Left ventricle myocardium inferior (tissue), 1 donor: Measurements from ENCODE around the gene PRDX5. TPM values are rescaled to one million over a fixed set of nuclear protein-coding genes. Genes with fewer than 3 reads are reported as not detected.

ENCODE experiments used
- DNase-seq: peaks from one replicate; pipeline ENCODE4 v3.0.0-alpha.2; 2020
- H3K27ac ChIP-seq: fragments of 200-600 bp; replicated peaks from 2 replicates; pipeline ENCODE4 v1.8.0; 2021
- H3K27me3 ChIP-seq: fragments of 200-600 bp; 2 replicates; pipeline ENCODE4 v1.8.0; 2021; ENCODE audit warnings: low read depth
- H3K36me3 ChIP-seq: fragments of 200-600 bp; 2 replicates; pipeline ENCODE4 v1.8.0; 2021
- H3K4me1 ChIP-seq: fragments of 200-600 bp; 2 replicates; pipeline ENCODE4 v1.8.0; 2021
- H3K4me3 ChIP-seq: fragments of 200-600 bp; 2 replicates; pipeline ENCODE4 v1.8.0; 2021; ENCODE audit warnings: mild to moderate bottlenecking, moderate library complexity
- H3K9me3 ChIP-seq: fragments of 200-600 bp; replicated peaks from 2 replicates; pipeline ENCODE4 v1.8.0; 2021
- intact Hi-C: fragments of 100-400 bp; cut with micrococcal nuclease; formaldehyde crosslinking; loops from one replicate; pipeline ENCODE4 v1.11.0; 2022
- total RNA-seq: library from RNA; stranded (reverse); fragmentation: NEBNext Ultra II Directional; extraction: Animal tissue kit (Norgen Biotek cat#: 25700); gene quantifications from one replicate; pipeline ENCODE4 v1.2.1, GENCODE V29; 2021
- TF ChIP-seq, protein P1 (sequence below): fragments of 200-600 bp; IDR thresholded peaks from 2 replicates; pipeline ENCODE4 v1.8.0; 2021; ENCODE audit warnings: antibody characterized with exemption, mild to moderate bottlenecking, borderline replicate concordance
- donor health status: DM: no; HTN: yes; CAD: no; lungs with severe emphysema.

PRDX5 gene
- total RNA-seq, 1 donor from 2014 or later: 321 TPM

GRCh38 chr11:64330888-64331287 is 13.0 kb downstream of the PRDX5 start:
- H3K27me3 ChIP-seq: peaks cover 5% of the 10 kb centered on the region
- H3K9me3 ChIP-seq: peaks cover 6% of the 10 kb centered on the region
- H3K4me1 ChIP-seq: peaks cover 22% of the 10 kb centered on the region
- no peak overlapping the region for H3K4me3 ChIP-seq
- no peak for DNase-seq
- TF ChIP-seq, protein P1, sequence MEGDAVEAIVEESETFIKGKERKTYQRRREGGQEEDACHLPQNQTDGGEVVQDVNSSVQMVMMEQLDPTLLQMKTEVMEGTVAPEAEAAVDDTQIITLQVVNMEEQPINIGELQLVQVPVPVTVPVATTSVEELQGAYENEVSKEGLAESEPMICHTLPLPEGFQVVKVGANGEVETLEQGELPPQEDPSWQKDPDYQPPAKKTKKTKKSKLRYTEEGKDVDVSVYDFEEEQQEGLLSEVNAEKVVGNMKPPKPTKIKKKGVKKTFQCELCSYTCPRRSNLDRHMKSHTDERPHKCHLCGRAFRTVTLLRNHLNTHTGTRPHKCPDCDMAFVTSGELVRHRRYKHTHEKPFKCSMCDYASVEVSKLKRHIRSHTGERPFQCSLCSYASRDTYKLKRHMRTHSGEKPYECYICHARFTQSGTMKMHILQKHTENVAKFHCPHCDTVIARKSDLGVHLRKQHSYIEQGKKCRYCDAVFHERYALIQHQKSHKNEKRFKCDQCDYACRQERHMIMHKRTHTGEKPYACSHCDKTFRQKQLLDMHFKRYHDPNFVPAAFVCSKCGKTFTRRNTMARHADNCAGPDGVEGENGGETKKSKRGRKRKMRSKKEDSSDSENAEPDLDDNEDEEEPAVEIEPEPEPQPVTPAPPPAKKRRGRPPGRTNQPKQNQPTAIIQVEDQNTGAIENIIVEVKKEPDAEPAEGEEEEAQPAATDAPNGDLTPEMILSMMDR: no peak
- intact Hi-C loops: no loop called here
- no peak overlapping the region for H3K27ac ChIP-seq
- no peaks in the 10 kb centered on the region for H3K36me3 ChIP-seq

DNA sequence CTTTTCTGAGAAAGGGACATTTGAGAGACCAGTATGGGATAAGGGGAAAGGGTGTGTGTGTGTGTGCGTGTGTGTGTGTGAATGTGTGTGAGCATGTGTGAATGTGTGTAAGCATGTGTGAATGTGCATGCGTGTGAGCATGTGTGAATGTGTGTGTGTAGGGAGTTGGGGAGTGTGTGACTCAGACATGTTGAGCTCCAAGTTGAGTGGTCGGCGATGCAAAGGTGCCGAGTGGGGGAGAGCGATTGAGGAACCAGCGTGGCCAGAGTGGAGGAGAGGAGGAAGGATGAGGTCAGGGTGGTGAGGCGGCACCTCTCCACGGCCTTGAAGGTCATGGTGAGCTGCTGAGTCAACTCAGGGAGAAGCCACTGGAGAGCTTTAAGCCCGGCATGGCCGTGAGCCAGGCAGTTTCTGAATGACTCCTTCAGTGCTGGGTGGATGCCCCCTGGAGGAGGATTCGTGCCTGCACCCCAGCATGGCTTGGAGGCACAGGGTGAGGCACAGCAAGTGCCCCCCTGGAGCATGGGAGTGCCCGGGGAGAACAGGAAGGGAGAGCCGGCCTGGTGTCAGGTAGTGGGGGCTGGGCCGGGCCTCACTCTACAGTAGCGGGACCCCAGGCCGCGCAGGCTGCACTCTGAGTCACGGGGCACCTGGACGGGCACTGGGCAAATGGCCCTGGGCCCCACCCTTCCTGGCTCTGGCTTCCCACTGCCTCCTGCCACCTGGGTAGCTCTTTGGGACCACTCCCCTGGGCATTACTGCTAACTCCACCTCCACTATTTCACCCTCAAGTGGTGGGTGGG is 13.8 kb downstream of the PRDX5 start:
- DNase-seq: peak; percentile 74
- TF ChIP-seq, protein P1: peak; percentile 50
- H3K27me3 ChIP-seq: peaks cover 5% of the 10 kb centered on the region
- H3K36me3 ChIP-seq: no peaks in the 10 kb centered on the region
- peaks cover 22% of the 10 kb centered on the region for H3K4me1 ChIP-seq
- intact Hi-C loops: no loop called here
- H3K4me3 ChIP-seq: no peak overlapping the region
- H3K27ac ChIP-seq: peak overlapping the region; percentile 19
- peaks cover 6% of the 10 kb centered on the region for H3K9me3 ChIP-seq

DNA sequence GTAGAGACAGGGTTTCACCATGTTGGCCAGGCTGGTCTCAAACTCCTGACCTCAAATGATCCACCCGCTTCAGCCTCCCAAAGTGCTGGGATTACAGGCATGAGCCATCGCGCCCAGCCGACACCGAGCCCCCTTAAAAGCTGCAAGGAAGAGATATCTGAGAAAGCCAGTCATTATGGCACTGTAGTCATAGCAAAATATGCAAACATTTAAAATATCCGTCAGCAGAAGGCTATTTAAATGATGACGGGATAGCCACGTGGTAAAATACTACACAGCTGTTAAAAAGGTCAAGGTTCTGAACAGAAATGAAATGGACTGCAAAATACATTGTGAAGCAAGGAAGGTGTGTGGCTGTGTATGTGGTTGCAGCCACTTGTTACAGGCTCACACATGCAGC is 15.6 kb downstream of the PRDX5 start:
- Histone ChIP-seq H3K27me3 (peaks cover 5% of the 10 kb centered on the region), H3K4me1 (peaks cover 22% of the 10 kb centered on the region), H3K36me3 (no peaks in the 10 kb centered on the region), H3K9me3 (no peaks in the 10 kb centered on the region), H3K27ac (no peak overlapping the region), H3K4me3 (no peak overlapping the region)
- no peak for DNase-seq
- TF ChIP-seq, protein P1: no peak
- intact Hi-C loops: no loop called here

GRCh38 chr11:64334764-64335735 is 17.1 kb downstream of the PRDX5 start:
- Histone ChIP-seq H3K9me3 (no peaks in the 10 kb centered on the region), H3K4me3 (no peak overlapping the region), H3K27me3 (peaks cover 5% of the 10 kb centered on the region), H3K4me1 (peaks cover 10% of the 10 kb centered on the region), H3K27ac (no peak overlapping the region), H3K36me3 (no peaks in the 10 kb centered on the region)
- TF ChIP-seq, protein P1: no peak
- no peak for DNase-seq
- intact Hi-C loops: no loop called here

DNA sequence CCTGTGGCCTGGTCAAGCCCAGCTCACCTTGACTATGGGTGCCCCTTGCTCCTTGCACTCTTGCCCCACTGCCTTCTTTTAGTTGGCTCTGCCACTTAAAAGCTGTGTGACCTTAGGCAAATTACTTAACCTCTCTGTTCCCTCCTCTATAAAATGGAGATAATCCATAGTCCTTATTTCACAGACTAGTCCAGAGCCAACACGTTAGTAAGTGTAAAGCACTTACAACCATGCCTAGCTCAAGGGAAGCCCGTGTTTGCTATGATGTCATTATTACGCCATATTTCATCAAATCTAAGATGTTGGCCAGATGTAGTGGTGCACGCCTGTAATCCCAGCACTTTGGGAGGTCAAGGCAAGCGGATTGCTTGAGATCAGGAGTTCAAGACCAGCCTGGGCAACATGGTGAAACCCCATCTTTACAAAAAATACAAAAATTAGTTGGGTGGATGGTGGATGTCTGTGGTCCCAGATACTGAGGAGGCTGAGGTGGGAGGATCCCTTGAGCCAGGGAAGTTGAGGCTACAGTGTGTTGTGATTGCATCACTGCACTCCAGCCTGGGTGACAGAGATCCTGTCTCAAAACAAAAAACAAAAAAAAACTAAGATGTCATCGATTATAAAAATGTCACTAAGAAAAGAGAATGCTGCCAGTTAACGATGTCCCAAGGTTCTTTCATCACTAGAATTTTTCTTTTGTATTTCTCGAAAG is 19.8 kb downstream of the PRDX5 start:
- no peak for DNase-seq
- H3K4me3 ChIP-seq: no peak overlapping the region
- peaks cover 7% of the 10 kb centered on the region for H3K27me3 ChIP-seq
- no peaks in the 10 kb centered on the region for H3K9me3 ChIP-seq
- H3K36me3 ChIP-seq: no peaks in the 10 kb centered on the region
- intact Hi-C loops: no loop called here
- TF ChIP-seq, protein P1: no peak
- H3K27ac ChIP-seq: no peak overlapping the region
- H3K4me1 ChIP-seq: peaks cover 10% of the 10 kb centered on the region
